ENCODE data around the gene NMNAT2. TPM values are rescaled to one million over a fixed set of nuclear protein-coding genes. Genes with fewer than 3 reads are reported as not detected.

Gene NMNAT2
- total and polyA plus RNA-seq, 2 of the 4 experiments (the other 2 are of a cell fraction) = 0.36 to 2.4 TPM

GRCh38 chr1:183251959-183252450, 166.2 kb downstream of the NMNAT2 start:
- Histone ChIP-seq H2AK9ac (replicated peaks; ENCODE audit: low read depth, low read length, poor library complexity) (no peak overlapping the region), H3K4me1 (ENCODE audit: control insufficient read depth, insufficient read depth, low read length) (no peaks in the 10 kb centered on the region), H3K4me2 (ENCODE audit: low read depth, low read length) (no peak overlapping the region), H3K18ac (ENCODE audit: low read depth, low read length) (no peak overlapping the region), H3K9me1 (ENCODE audit: insufficient read depth, low read length) (no peaks in the 10 kb centered on the region), H3K14ac (replicated peaks; ENCODE audit: low read depth, low read length) (no peak overlapping the region), H3K56ac (ENCODE audit: extremely low read depth, insufficient read depth, low read length) (no peak overlapping the region), H2AFZ (replicated peaks; ENCODE audit: low read length, poor library complexity) (no peak overlapping the region), H3K9me3 (ENCODE audit: control insufficient read depth, insufficient read depth, low read length) (peaks cover 6% of the 10 kb centered on the region), H3K9ac (ENCODE audit: low read depth, low read length) (no peak overlapping the region), H3K27ac (ENCODE audit: insufficient read depth, low read length) (no peak overlapping the region), H4K91ac (ENCODE audit: insufficient read depth, low read depth, low read length) (no peak overlapping the region), H3K79me1 (ENCODE audit: low read depth in 1 of 2, low read length in 2 of 2) (no peaks in the 10 kb centered on the region), H2BK120ac (ENCODE audit: low read depth, low read length) (no peak overlapping the region), H3K27me3 (ENCODE audit: control insufficient read depth, insufficient read depth, low read length) (no peaks in the 10 kb centered on the region), H3K4me3 (ENCODE audit: insufficient read depth, low read depth, low read length) (no peak overlapping the region), H3K23ac (ENCODE audit: low read depth, low read length) (no peak overlapping the region), H2BK20ac (ENCODE audit: low read depth, low read length) (no peak overlapping the region), H4K8ac (ENCODE audit: low read depth in 2 of 2, low read length in 2 of 2) (no peak overlapping the region), H2BK15ac (ENCODE audit: low read depth, low read length) (no peak overlapping the region), H3K36me3 (ENCODE audit: control insufficient read depth, insufficient read depth, low read length) (no peaks in the 10 kb centered on the region), H4K20me1 (ENCODE audit: insufficient read depth, low read length) (no peaks in the 10 kb centered on the region), H3K4ac (ENCODE audit: low read depth, low read length) (no peak overlapping the region), H2BK5ac (ENCODE audit: low read depth, low read length, poor library complexity, severe bottlenecking) (no peak overlapping the region), H4K5ac (ENCODE audit: low read depth, low read length) (no peak overlapping the region), H2AK5ac (ENCODE audit: low read depth, low read length) (no peak overlapping the region; the same call in 1 of the 2 replicates)
- intact Hi-C loops (cut with micrococcal nuclease) (no loop called here), dilution Hi-C loops (cut with HindIII; ENCODE audit: low sequenced_read_pairs, unreplicated experiment) (no loop called here), in situ Hi-C loops (cut with MboI; ENCODE audit: low sequenced_read_pairs) (no loop called here)
- POLR2A ChIA-PET (ENCODE audit: unreplicated experiment) = no interaction called here
- CTCF ChIA-PET = no interaction called here
- TF ChIP-seq POLR2A (IDR thresholded peaks at IDR 0.05; ENCODE audit: low read depth, low read length) (no peak), MAZ (IDR thresholded peaks at IDR 0.05; ENCODE audit: borderline replicate concordance, low read depth, low read length) (no peak)
- DNase-seq (no peak), ATAC-seq (ENCODE audit: low read depth) (no peak)
- BruUV-seq (replicated peaks) = no TSS peak
- WGBS, 2 experiments (ENCODE audit: extremely low coverage in 2 of 2, insufficient read length in 1 of 2) = 80% methylated on average over 1 of the region's 8 CpGs; no CpG with 5 or more reads in 1 of the 2 experiments

Data from IMR-90 (cell line).